NCI-H146 treated with DMSO at 0.1 percent for 48 hours (cell line): ENCODE measurements around the gene AGAP5.

ENCODE experiments used
- DNase-seq: peaks from one replicate; lab custom pipeline; 2025; ENCODE audit not compliant: unreplicated experiment; lab: John Stamatoyannopoulos, UW

Gene AGAP5

GRCh38 chr10:73655990-73656298, 42.0 kb downstream of the AGAP5 start, which contains the start of gene SYNPO2L:
Gene SYNPO2L, minus strand, starts transcription at chr10:73656029. Its CDS starts 107 bp downstream, at chr10:73655922.
- DNase-seq: no peak

- no peak for DNase-seq
These were observed 42.5 kb downstream of the AGAP5 start for GRCh38 chr10:73655257-73655989.

- DNase-seq: no peak
These were observed 44.2 kb downstream of the AGAP5 start for GRCh38 chr10:73653701-73654100.

- no peak for DNase-seq
These were observed 44.7 kb downstream of the AGAP5 start for GRCh38 chr10:73653195-73653594.

GRCh38 chr10:73650537-73651331, 47.2 kb downstream of the AGAP5 start:
- no peak for DNase-seq

- DNase-seq: no peak
These were observed 47.9 kb downstream of the AGAP5 start for GRCh38 chr10:73649876-73650536.

- DNase-seq: no peak
These were observed 48.7 kb downstream of the AGAP5 start for GRCh38 chr10:73648975-73649829.

GRCh38 chr10:73647875-73648651, 49.8 kb downstream of the AGAP5 start:
- no peak for DNase-seq

- DNase-seq: peak; percentile 58
These were observed 50.6 kb downstream of the AGAP5 start for GRCh38 chr10:73647211-73647874.

GRCh38 chr10:73646598-73647041, 51.3 kb downstream of the AGAP5 start:
- DNase-seq: no peak

- DNase-seq: no peak
These were observed 52.7 kb downstream of the AGAP5 start for GRCh38 chr10:73645251-73645650.

GRCh38 chr10:73644767-73645166, 53.1 kb downstream of the AGAP5 start:
- DNase-seq: no peak

- peak; percentile 56 for DNase-seq
These were observed 53.7 kb downstream of the AGAP5 start for GRCh38 chr10:73644015-73644743.

GRCh38 chr10:73643362-73643761, 54.5 kb downstream of the AGAP5 start:
- DNase-seq: no peak

GRCh38 chr10:73641328-73642060, 56.4 kb downstream of the AGAP5 start, which contains the start of gene MYOZ1:
Gene MYOZ1, minus strand, starts transcription at chr10:73641474. Its CDS starts 1,457 bp downstream, at chr10:73640017.
- no peak for DNase-seq

GRCh38 chr10:73639286-73639685, 58.6 kb downstream of the AGAP5 start:
- DNase-seq: no peak

GRCh38 chr10:73635781-73636180, 62.1 kb downstream of the AGAP5 start:
- no peak for DNase-seq

GRCh38 chr10:73634421-73634820, 63.5 kb downstream of the AGAP5 start:
- DNase-seq: no peak
